Effector memory CD8-positive, alpha-beta T cell (primary cell): ENCODE measurements around the gene MUL1.
"Not testable (repeated sequence)": the region's sequence is repeated elsewhere in the genome, so short reads cannot be mapped to it uniquely, and the experiment has no call there.

Experiments
- ATAC-seq: fragments of 150-1000 bp; cut with Tn5 transposase; replicated peaks from 2 replicates; pipeline ENCODE4 v1.10.0; 2021; ENCODE audit warnings: mild to moderate bottlenecking, moderate library complexity
- DNase-seq, 3 experiments: peaks; one replicate each; pipeline ENCODE4 v3.0.0; 2021
- H3K27ac Mint-ChIP-seq, 2 donors: one replicate each; pipeline ENCODE4 v1.8.0; 2022; ENCODE audit warnings: mild to moderate bottlenecking in 2 of 2, mixed read lengths in 2 of 2, moderate library complexity in 2 of 2
- H3K27me3 Mint-ChIP-seq, 2 donors: one replicate each; pipeline ENCODE4 v1.8.0; 2022; ENCODE audit warnings: mixed read lengths in 2 of 2
- H3K36me3 Mint-ChIP-seq: one replicate; pipeline ENCODE4 v1.8.0; 2022; ENCODE audit warnings: mild to moderate bottlenecking, moderate library complexity, mixed read lengths; ENCODE audit not compliant: insufficient read depth
- H3K4me1 Mint-ChIP-seq, 2 donors: one replicate each; pipeline ENCODE4 v1.8.0; 2022; ENCODE audit warnings: low read depth in 2 of 2, mixed read lengths in 2 of 2
- H3K4me3 Mint-ChIP-seq, 2 donors: one replicate each; pipeline ENCODE4 v1.8.0; 2022; ENCODE audit warnings: mild to moderate bottlenecking in 2 of 2, mixed read lengths in 2 of 2, moderate library complexity in 2 of 2
- H3K9me3 Mint-ChIP-seq, 2 donors: one replicate each; pipeline ENCODE4 v1.8.0; 2022; ENCODE audit warnings: mixed read lengths in 2 of 2

MUL1 gene

DNA sequence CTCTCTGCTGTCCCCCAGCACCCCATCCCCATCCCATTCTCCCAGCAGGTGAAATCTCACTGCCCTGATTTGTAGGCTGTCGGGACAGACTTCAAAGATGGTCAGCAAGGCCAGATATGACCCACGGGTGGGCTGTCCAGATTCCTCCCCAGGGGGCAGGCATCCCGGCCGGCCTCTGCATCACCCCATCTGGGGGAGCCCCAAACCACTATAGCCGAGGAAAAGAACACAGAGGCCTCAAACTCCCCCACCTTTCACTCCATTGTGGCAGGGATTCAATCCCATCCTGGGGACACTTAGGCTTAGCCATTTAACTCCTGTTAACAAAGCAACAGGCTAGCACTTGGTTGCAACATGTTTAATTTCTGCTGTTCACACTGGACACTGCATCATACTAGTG lies 8.8 kb downstream of the MUL1 start:
- H3K36me3 Mint-ChIP-seq = peaks cover 26% of the 10 kb centered on the region
- H3K4me3 Mint-ChIP-seq = no peak overlapping the region

DNA sequence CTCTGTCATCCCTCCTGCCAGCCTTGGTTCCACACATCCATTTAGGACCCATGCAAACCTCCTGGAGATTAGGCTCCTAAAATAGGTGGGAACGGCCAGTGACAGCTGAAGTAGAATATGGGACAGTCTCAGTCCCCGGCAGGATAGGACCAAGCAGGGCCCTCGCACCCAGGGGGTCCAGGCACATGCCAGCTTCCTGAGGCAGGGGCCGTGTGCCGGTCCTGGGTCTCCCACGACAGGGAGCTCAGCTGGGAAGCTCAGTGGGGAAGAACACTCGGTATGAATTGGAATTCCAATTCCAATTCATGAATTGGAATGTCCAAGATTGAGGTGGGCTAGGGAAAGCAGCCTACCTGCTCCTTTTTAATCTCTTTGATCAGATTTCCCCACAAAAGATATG lies 9.8 kb downstream of the MUL1 start:
- H3K27me3 Mint-ChIP-seq = no peaks in the 10 kb centered on the region
- H3K4me1 Mint-ChIP-seq = no peaks in the 10 kb centered on the region
- H3K36me3 Mint-ChIP-seq = peaks cover 18% of the 10 kb centered on the region
- no peak overlapping the region for H3K4me3 Mint-ChIP-seq
- H3K27ac Mint-ChIP-seq = no peak overlapping the region
- ATAC-seq (no peak), DNase-seq (no peak)
- no peaks in the 10 kb centered on the region for H3K9me3 Mint-ChIP-seq

More for the DNA sequence above, 8.8 kb downstream of the MUL1 start:
- Mint-ChIP-seq H3K27me3 (no peaks in the 10 kb centered on the region), H3K27ac (peak overlapping the region in 1 of 2 donors; percentile 28), H3K4me1 (peaks cover 1 to 3% of the 10 kb centered on the region in 2 donors), H3K9me3 (no peaks in the 10 kb centered on the region)
- ATAC-seq = no peak
- no peak for DNase-seq

DNA sequence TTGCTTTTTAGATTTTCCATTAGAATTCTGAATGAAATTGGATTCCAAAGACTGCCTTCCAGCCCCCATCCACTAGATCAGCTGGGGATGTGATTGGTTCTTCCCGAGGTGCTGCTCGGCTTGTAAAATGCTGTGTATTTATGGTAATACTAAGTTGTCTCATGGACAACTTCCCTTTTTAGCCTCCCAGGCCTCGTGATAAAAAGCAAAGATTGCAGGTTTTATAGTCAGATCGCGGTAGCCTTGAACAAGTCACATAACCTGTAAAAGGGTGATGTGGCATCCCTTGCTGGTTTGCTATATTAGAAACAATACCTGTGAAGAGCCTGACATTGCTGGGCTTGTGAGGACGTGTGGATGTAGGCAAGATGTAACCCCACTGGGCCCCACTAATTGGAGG lies 10.4 kb downstream of the MUL1 start:
- Mint-ChIP-seq H3K4me3 (no peak overlapping the region), H3K27me3 (no peaks in the 10 kb centered on the region), H3K36me3 (peaks cover 18% of the 10 kb centered on the region), H3K4me1 (no peaks in the 10 kb centered on the region), H3K27ac (no peak overlapping the region), H3K9me3 (no peaks in the 10 kb centered on the region)
- ATAC-seq (no peak), DNase-seq (no peak)

DNA sequence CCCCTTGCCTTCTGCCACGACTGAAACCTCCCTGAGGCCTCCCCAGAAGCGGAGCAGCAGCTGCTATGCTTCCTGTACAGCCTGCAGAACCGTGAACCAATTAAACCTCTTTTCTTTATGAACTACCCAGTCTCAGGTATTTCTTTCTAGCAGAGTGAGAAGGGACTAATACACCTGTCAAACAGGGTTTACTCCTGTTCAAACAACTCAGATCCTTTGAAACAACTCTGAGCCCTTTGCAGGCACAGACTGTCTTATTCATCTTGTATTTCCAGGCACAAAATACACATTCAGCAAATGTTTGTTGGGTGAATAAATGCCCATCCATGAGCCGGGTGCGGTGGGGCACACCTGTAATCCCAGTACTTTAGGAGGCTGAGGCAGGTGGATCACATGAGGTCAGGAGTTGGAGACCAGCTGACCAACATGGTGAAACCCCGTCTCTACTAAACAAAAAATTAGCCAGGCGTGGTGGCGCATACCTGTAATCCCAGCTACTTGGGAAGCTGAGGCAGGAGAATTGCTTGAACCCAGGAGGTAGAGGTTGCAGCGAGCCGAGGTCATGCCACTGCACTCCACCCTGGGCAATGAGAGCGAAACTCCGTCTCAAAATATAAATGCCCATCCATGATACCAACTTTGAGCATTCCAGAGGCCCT lies 11.1 kb downstream of the MUL1 start:
- H3K36me3 Mint-ChIP-seq = peaks cover 18% of the 10 kb centered on the region
- not testable (repeated sequence) for H3K4me1 Mint-ChIP-seq, H3K4me3 Mint-ChIP-seq, H3K27ac Mint-ChIP-seq, H3K27me3 Mint-ChIP-seq, ATAC-seq, H3K9me3 Mint-ChIP-seq, DNase-seq

DNA sequence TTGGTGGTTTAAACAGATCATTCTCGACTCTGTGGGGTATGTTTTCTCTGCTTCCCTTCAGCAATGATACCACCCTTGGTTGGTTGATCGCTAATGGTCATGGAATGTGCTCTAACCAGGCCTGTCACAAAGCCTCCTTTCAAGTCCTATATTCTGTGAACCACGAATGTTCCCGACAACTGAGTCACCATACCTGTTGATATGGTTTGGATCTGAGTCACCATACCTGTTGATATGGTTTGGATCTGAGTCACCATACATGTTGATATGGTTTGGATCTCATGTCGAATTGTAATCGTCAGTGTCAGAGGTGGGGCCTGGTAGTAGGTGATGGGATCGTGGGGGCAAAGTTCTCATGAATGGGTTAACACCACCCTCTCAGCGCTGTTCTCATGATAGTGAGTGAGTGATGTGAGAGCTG lies 11.7 kb downstream of the MUL1 start:
- no peak overlapping the region for H3K4me3 Mint-ChIP-seq
- DNase-seq (no peak), ATAC-seq (no peak)
- H3K36me3 Mint-ChIP-seq = peaks cover 17% of the 10 kb centered on the region
- H3K4me1 Mint-ChIP-seq = no peaks in the 10 kb centered on the region
- H3K27me3 Mint-ChIP-seq = no peaks in the 10 kb centered on the region
- no peaks in the 10 kb centered on the region for H3K9me3 Mint-ChIP-seq
- H3K27ac Mint-ChIP-seq = no peak overlapping the region

DNA sequence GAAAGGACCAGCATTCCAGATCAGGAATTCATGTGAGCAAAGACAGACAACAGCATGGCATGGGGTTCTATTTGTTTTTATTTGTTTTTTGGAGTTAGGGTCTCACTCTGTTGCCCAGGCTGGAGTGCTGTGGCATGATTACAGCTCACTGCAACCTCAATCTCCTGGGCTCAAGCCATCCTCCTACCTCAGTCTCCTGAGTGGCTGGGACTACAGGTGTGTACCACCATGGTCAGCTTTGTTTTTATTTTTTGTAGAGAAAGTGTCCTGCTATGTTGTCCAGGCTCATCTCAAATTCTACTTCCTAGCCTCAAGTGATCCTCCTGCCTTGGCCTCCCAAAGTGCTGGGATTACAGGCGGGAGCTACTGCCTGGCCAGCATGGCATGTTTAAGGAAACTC lies 12.3 kb downstream of the MUL1 start:
- Mint-ChIP-seq H3K4me1 (no peaks in the 10 kb centered on the region), H3K27me3 (no peaks in the 10 kb centered on the region), H3K4me3 (no peak overlapping the region), H3K27ac (no peak overlapping the region), H3K36me3 (peaks cover 11% of the 10 kb centered on the region), H3K9me3 (no peaks in the 10 kb centered on the region)
- no peak for ATAC-seq
- DNase-seq = no peak

DNA sequence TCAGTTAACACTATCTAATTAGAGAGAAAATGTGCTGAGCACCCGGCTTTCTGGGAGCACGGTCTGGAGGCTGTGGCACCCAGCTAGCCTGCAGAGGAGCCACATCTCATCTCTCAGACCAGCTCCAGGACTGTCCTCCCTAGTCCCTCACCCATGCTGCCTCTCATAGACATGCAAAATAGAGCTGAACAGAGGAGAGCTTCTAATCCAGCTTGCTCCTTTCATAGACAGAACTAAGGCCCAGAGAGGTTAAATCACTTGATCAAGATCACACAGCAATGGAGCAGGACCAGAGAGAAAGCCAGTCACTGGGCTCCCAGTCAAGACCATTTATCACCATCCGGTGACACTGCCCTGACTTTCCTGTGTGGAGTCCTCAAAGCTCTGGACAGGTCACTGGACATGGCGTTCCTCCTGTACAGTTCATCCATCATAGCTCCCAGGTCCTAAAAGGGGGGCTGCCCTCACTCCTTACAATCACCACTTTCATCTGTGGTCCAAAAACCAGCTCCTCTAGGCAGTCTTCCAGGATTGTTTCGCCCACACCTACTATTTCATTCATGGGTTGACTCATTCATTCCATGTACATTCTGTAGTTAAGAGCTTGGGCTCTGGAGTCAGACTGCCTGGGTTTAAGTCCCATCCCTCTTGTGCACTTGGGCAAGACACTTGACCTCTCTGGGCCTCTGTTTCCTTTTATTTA lies 13.2 kb downstream of the MUL1 start:
- no peak for ATAC-seq
- H3K27me3 Mint-ChIP-seq = no peaks in the 10 kb centered on the region
- H3K27ac Mint-ChIP-seq = no peak overlapping the region
- DNase-seq = no peak
- H3K4me1 Mint-ChIP-seq = no peaks in the 10 kb centered on the region
- no peaks in the 10 kb centered on the region for H3K9me3 Mint-ChIP-seq
- H3K4me3 Mint-ChIP-seq = no peak overlapping the region
- H3K36me3 Mint-ChIP-seq = peaks cover 4% of the 10 kb centered on the region

DNA sequence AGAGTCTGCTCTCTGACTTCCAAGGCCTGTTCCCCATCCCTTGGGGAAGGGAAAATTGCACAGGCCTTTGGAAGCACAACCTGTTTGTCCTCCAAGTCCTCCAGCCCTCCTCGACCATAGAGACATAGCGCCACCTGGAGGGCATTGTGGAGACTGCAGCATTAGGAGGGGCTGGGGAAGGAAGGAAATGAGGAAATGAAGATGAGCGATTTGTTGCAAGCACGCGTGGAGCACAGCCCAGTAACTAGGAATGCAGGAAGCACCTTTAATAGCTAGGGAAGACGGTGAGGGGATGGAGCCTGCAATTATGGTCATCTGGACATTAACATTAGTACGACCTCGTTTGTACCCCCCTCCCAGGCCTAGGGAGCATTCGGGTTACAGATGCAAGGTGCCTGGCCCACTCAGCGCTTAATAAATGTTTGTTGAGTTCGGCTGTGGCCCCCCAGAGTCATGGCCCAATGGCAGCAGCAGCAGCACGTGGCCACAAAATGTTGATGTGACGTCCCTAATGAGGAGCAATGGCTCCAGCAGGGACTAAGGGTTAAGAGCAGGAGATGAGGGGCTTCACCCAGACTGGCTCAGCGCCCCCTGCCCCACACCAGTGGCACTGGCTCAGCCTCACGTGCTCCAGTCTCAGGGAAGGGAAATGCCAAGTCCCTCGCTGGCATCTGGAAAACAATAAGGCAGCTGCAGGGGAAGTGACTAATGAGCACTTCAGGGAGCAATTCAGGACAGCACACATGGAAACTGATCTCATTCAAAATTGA lies 13.9 kb downstream of the MUL1 start:
- Mint-ChIP-seq H3K36me3 (no peaks in the 10 kb centered on the region), H3K4me3 (no peak overlapping the region), H3K27me3 (peaks cover 0 to 2% of the 10 kb centered on the region in 2 donors), H3K9me3 (no peaks in the 10 kb centered on the region), H3K27ac (no peak overlapping the region), H3K4me1 (no peaks in the 10 kb centered on the region)
- DNase-seq (peak; percentile 84 to 87 (median 87)), ATAC-seq (peak; percentile 92)

DNA sequence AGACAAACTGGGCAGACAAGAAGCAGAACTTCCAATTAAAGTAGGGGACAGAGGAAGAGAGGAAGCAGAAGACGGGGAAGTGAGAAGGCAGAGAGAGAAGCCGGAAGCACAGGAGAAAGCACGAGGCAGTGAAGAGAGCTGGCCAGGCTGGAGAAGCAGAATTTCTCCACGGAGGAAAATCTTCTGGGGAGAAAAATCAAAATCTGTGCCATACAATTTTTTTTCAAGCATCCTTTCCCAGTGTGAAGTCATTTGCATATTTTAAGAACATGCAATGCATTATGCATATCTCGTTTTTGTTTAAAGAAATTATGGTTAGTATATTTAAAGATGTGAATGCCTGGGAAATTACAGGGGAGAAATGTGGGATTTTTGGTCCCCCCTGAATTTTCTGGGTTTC lies 14.6 kb downstream of the MUL1 start:
- no peak for ATAC-seq
- Mint-ChIP-seq H3K27ac (no peak overlapping the region), H3K36me3 (no peaks in the 10 kb centered on the region), H3K4me1 (no peaks in the 10 kb centered on the region), H3K27me3 (peaks cover 0 to 9% of the 10 kb centered on the region in 2 donors), H3K4me3 (no peak overlapping the region), H3K9me3 (no peaks in the 10 kb centered on the region)
- DNase-seq = no peak

DNA sequence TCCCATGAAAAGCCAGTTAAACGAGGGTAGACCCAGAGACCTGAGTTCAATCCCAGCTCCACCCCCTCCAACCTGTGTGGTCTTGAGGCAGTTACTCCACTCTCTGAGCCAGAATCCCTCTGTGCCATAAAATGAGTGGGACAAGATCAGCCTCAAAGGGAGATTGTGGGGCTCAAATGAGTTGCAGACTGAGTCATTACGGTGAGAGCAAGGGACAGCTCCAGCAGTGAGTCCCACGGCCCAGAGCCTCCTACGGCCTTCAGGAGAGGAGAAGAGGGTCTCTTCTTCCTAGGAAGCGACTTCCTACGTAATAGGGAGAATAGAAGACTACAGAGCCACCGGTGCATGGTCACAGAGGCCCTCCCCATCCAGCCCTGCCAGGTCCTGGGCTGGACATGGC lies 15.2 kb downstream of the MUL1 start:
- Mint-ChIP-seq H3K27me3 (peaks cover 0 to 9% of the 10 kb centered on the region in 2 donors), H3K4me3 (no peak overlapping the region), H3K9me3 (no peaks in the 10 kb centered on the region), H3K27ac (no peak overlapping the region), H3K36me3 (no peaks in the 10 kb centered on the region), H3K4me1 (no peaks in the 10 kb centered on the region)
- no peak for DNase-seq
- no peak for ATAC-seq

DNA sequence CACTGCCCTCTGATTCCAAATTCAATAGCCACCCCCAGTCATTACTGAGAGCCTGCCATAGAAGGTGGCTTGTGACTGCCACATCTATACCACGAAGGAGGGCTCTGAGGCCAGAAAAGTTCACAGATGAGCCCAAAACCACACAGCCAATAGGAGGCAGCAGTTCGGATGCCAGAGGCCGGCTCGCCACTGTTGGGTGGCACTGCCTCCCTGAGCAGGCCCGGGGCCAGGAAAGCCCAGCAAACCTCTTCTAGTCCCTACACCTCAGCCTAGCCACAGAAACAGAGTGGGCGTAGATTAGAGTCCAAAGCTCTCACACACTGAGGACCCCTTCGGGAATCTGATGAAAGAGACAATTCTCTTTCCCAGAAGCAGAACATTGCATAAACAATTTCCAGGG lies 16.1 kb downstream of the MUL1 start:
- DNase-seq = no peak
- H3K27me3 Mint-ChIP-seq = peaks cover 0 to 9% of the 10 kb centered on the region in 2 donors
- H3K4me1 Mint-ChIP-seq = peaks cover 5 to 7% of the 10 kb centered on the region in 2 donors
- H3K27ac Mint-ChIP-seq = no peak overlapping the region
- no peaks in the 10 kb centered on the region for H3K9me3 Mint-ChIP-seq
- H3K36me3 Mint-ChIP-seq = no peaks in the 10 kb centered on the region
- no peak overlapping the region for H3K4me3 Mint-ChIP-seq
- ATAC-seq = no peak

DNA sequence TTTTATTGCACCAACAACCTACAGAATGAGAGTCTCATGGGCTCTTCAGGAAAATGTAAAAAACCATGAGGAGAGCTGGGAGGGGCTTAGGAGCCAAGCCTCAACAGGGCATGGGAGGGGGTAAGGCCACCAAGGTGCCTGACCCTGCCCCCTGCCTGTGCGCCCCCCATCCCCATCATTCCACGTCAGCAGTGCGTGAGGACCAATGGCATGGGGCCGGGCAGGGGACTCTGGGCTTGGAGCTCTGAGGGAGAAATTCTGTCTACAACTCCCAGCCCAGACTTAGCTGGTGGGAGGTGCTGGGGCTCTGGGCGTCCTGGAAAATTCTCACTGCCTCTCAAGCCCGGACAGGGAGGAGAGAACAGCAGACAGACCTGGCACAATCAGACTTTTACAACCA lies 16.8 kb downstream of the MUL1 start:
- no peak for ATAC-seq
- H3K4me1 Mint-ChIP-seq = peaks cover 5 to 8% of the 10 kb centered on the region in 2 donors

DNA sequence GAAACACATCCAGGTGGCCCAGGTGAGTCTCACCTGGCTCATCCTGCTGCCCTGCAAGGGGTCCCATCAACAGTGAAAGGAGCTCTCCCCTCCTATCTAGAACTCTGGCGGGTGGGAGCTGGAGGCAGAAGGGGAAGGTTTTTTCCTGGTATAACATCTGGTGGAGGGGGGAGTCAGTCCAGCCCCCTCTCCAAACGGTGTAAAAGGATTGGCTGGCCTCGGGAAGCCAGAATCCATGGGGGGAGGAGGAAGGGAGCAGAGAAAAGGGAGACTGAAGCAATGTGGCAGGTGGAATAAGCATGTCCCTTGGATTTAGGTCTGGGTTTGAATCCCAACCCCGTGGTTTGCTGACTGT lies 20.7 kb downstream of the MUL1 start:
- Mint-ChIP-seq H3K4me3 (peak overlapping the region; percentile 95 to 98), H3K9me3 (no peaks in the 10 kb centered on the region), H3K27me3 (peaks cover 16 to 32% of the 10 kb centered on the region in 2 donors), H3K4me1 (peaks cover 19 to 23% of the 10 kb centered on the region in 2 donors), H3K36me3 (peaks cover 8% of the 10 kb centered on the region), H3K27ac (peak overlapping the region; percentile 66 to 91)
- no peak for DNase-seq
- ATAC-seq = no peak

More for the DNA sequence above, 16.8 kb downstream of the MUL1 start:
- no peaks in the 10 kb centered on the region for H3K36me3 Mint-ChIP-seq
- peaks cover 0 to 9% of the 10 kb centered on the region in 2 donors for H3K27me3 Mint-ChIP-seq
- no peak for DNase-seq
- no peak overlapping the region for H3K4me3 Mint-ChIP-seq
- H3K27ac Mint-ChIP-seq = peak overlapping the region in 1 of 2 donors; percentile 58
- no peaks in the 10 kb centered on the region for H3K9me3 Mint-ChIP-seq
